ENCODE measurements around the gene TRMT2A.

TRMT2A gene

GRCh38 chr22:20149257-20150250, 32.5 kb upstream of the TRMT2A start:
- Histone ChIP-seq H3K9ac (ENCODE audit: low read length in 5 of 5) (no peak overlapping the region), H3K27ac (ENCODE audit: low read depth, low read length) (no peak overlapping the region), H3K4me3 (ENCODE audit: low read depth in 1 of 5, low read length in 5 of 5) (no peak overlapping the region), H3K4me1 (ENCODE audit: control insufficient read depth in 5 of 5, insufficient read depth in 5 of 5, low read length in 5 of 5) (peaks cover 0 to under 1% (median 0%) of the 10 kb centered on the region in 5 donors), H3K9me3 (ENCODE audit: control insufficient read depth in 5 of 5, low read length in 5 of 5) (no peaks in the 10 kb centered on the region), H3K27me3 (ENCODE audit: control insufficient read depth in 5 of 5, insufficient read depth in 4 of 5, low read length in 5 of 5) (peaks cover 0 to 7% (median 7%) of the 10 kb centered on the region in 5 donors), H3K36me3 (ENCODE audit: control insufficient read depth in 5 of 5, insufficient read depth in 5 of 5, low read length in 5 of 5) (peaks cover 0 to 9% (median 3%) of the 10 kb centered on the region in 5 donors)

- Histone ChIP-seq H3K27me3 (ENCODE audit: control insufficient read depth in 5 of 5, insufficient read depth in 4 of 5, low read length in 5 of 5) (peaks cover 0 to 7% (median 0%) of the 10 kb centered on the region in 5 donors), H3K9me3 (ENCODE audit: control insufficient read depth in 5 of 5, low read length in 5 of 5) (no peaks in the 10 kb centered on the region), H3K36me3 (ENCODE audit: control insufficient read depth in 5 of 5, insufficient read depth in 5 of 5, low read length in 5 of 5) (peaks cover 0 to 19% (median 9%) of the 10 kb centered on the region in 5 donors), H3K4me3 (ENCODE audit: low read depth in 1 of 5, low read length in 5 of 5) (no peak overlapping the region), H3K27ac (ENCODE audit: low read depth, low read length) (no peak overlapping the region), H3K4me1 (ENCODE audit: control insufficient read depth in 5 of 5, insufficient read depth in 5 of 5, low read length in 5 of 5) (no peaks in the 10 kb centered on the region), H3K9ac (ENCODE audit: low read length in 5 of 5) (no peak overlapping the region)
Observed at GRCh38 chr22:20148414-20148813, 31.4 kb upstream of the TRMT2A start.

GRCh38 chr22:20147237-20147988, 30.4 kb upstream of the TRMT2A start:
- H3K4me1 ChIP-seq (ENCODE audit: control insufficient read depth in 5 of 5, insufficient read depth in 5 of 5, low read length in 5 of 5) = no peaks in the 10 kb centered on the region
- peaks cover 0 to 29% (median 14%) of the 10 kb centered on the region in 5 donors for H3K36me3 ChIP-seq (ENCODE audit: control insufficient read depth in 5 of 5, insufficient read depth in 5 of 5, low read length in 5 of 5)
- H3K4me3 ChIP-seq (ENCODE audit: low read depth in 1 of 5, low read length in 5 of 5) = no peak overlapping the region
- H3K27me3 ChIP-seq (ENCODE audit: control insufficient read depth in 5 of 5, insufficient read depth in 4 of 5, low read length in 5 of 5) = peaks cover 0 to 1% (median 0%) of the 10 kb centered on the region in 5 donors
- H3K9me3 ChIP-seq (ENCODE audit: control insufficient read depth in 5 of 5, low read length in 5 of 5) = no peaks in the 10 kb centered on the region
- H3K27ac ChIP-seq (ENCODE audit: low read depth, low read length) = no peak overlapping the region
- no peak overlapping the region for H3K9ac ChIP-seq (ENCODE audit: low read length in 5 of 5)

GRCh38 chr22:20146777-20147176, 29.8 kb upstream of the TRMT2A start:
- Histone ChIP-seq H3K27me3 (ENCODE audit: control insufficient read depth in 5 of 5, insufficient read depth in 4 of 5, low read length in 5 of 5) (no peaks in the 10 kb centered on the region), H3K27ac (ENCODE audit: low read depth, low read length) (no peak overlapping the region), H3K9me3 (ENCODE audit: control insufficient read depth in 5 of 5, low read length in 5 of 5) (no peaks in the 10 kb centered on the region), H3K4me3 (ENCODE audit: low read depth in 1 of 5, low read length in 5 of 5) (no peak overlapping the region), H3K4me1 (ENCODE audit: control insufficient read depth in 5 of 5, insufficient read depth in 5 of 5, low read length in 5 of 5) (no peaks in the 10 kb centered on the region), H3K9ac (ENCODE audit: low read length in 5 of 5) (no peak overlapping the region), H3K36me3 (ENCODE audit: control insufficient read depth in 5 of 5, insufficient read depth in 5 of 5, low read length in 5 of 5) (peaks cover 0 to 34% (median 19%) of the 10 kb centered on the region in 5 donors)

GRCh38 chr22:20145832-20146223, 28.8 kb upstream of the TRMT2A start:
- H3K36me3 ChIP-seq (ENCODE audit: control insufficient read depth in 5 of 5, insufficient read depth in 5 of 5, low read length in 5 of 5) = peaks cover 0 to 43% (median 28%) of the 10 kb centered on the region in 5 donors
- no peak overlapping the region for H3K9ac ChIP-seq (ENCODE audit: low read length in 5 of 5)
- no peaks in the 10 kb centered on the region for H3K4me1 ChIP-seq (ENCODE audit: control insufficient read depth in 5 of 5, insufficient read depth in 5 of 5, low read length in 5 of 5)
- no peak overlapping the region for H3K4me3 ChIP-seq (ENCODE audit: low read depth in 1 of 5, low read length in 5 of 5)
- no peak overlapping the region for H3K27ac ChIP-seq (ENCODE audit: low read depth, low read length)
- H3K9me3 ChIP-seq (ENCODE audit: control insufficient read depth in 5 of 5, low read length in 5 of 5) = no peaks in the 10 kb centered on the region
- no peaks in the 10 kb centered on the region for H3K27me3 ChIP-seq (ENCODE audit: control insufficient read depth in 5 of 5, insufficient read depth in 4 of 5, low read length in 5 of 5)

- Histone ChIP-seq H3K9me3 (ENCODE audit: control insufficient read depth in 5 of 5, low read length in 5 of 5) (no peaks in the 10 kb centered on the region), H3K4me1 (ENCODE audit: control insufficient read depth in 5 of 5, insufficient read depth in 5 of 5, low read length in 5 of 5) (no peaks in the 10 kb centered on the region), H3K36me3 (ENCODE audit: control insufficient read depth in 5 of 5, insufficient read depth in 5 of 5, low read length in 5 of 5) (peaks cover 0 to 48% (median 29%) of the 10 kb centered on the region in 5 donors), H3K9ac (ENCODE audit: low read length in 5 of 5) (no peak overlapping the region), H3K27me3 (ENCODE audit: control insufficient read depth in 5 of 5, insufficient read depth in 4 of 5, low read length in 5 of 5) (no peaks in the 10 kb centered on the region), H3K4me3 (ENCODE audit: low read depth in 1 of 5, low read length in 5 of 5) (no peak overlapping the region), H3K27ac (ENCODE audit: low read depth, low read length) (no peak overlapping the region)
Observed at GRCh38 chr22:20145206-20145831, 28.3 kb upstream of the TRMT2A start.

GRCh38 chr22:20143883-20144665, 27.0 kb upstream of the TRMT2A start:
- H3K27ac ChIP-seq (ENCODE audit: low read depth, low read length) = no peak overlapping the region
- no peak overlapping the region for H3K9ac ChIP-seq (ENCODE audit: low read length in 5 of 5)
- no peak overlapping the region for H3K4me3 ChIP-seq (ENCODE audit: low read depth in 1 of 5, low read length in 5 of 5)
- no peaks in the 10 kb centered on the region for H3K4me1 ChIP-seq (ENCODE audit: control insufficient read depth in 5 of 5, insufficient read depth in 5 of 5, low read length in 5 of 5)
- H3K9me3 ChIP-seq (ENCODE audit: control insufficient read depth in 5 of 5, low read length in 5 of 5) = no peaks in the 10 kb centered on the region
- H3K36me3 ChIP-seq (ENCODE audit: control insufficient read depth in 5 of 5, insufficient read depth in 5 of 5, low read length in 5 of 5) = peaks cover 0 to 61% (median 41%) of the 10 kb centered on the region in 5 donors
- no peaks in the 10 kb centered on the region for H3K27me3 ChIP-seq (ENCODE audit: control insufficient read depth in 5 of 5, insufficient read depth in 4 of 5, low read length in 5 of 5)

- Histone ChIP-seq H3K9me3 (ENCODE audit: control insufficient read depth in 5 of 5, low read length in 5 of 5) (no peaks in the 10 kb centered on the region), H3K9ac (ENCODE audit: low read length in 5 of 5) (no peak overlapping the region), H3K4me3 (ENCODE audit: low read depth in 1 of 5, low read length in 5 of 5) (no peak overlapping the region), H3K27me3 (ENCODE audit: control insufficient read depth in 5 of 5, insufficient read depth in 4 of 5, low read length in 5 of 5) (no peaks in the 10 kb centered on the region), H3K4me1 (ENCODE audit: control insufficient read depth in 5 of 5, insufficient read depth in 5 of 5, low read length in 5 of 5) (peaks cover 0 to 5% (median 3%) of the 10 kb centered on the region in 5 donors), H3K27ac (ENCODE audit: low read depth, low read length) (no peak overlapping the region), H3K36me3 (ENCODE audit: control insufficient read depth in 5 of 5, insufficient read depth in 5 of 5, low read length in 5 of 5) (peaks cover 0 to 64% (median 41%) of the 10 kb centered on the region in 5 donors)
Observed at GRCh38 chr22:20142711-20143621, 25.9 kb upstream of the TRMT2A start.

Data from subcutaneous abdominal adipose tissue (tissue), 5 donors.